RKO (cell line): ENCODE data around the gene SEMA3F.
A peak's percentile ranks its signal among the peaks of the same experiment; 100 is the strongest.
"Not testable (repeated sequence)": the region's sequence is repeated elsewhere in the genome, so short reads cannot be mapped to it uniquely, and the experiment has no call there.

Experiments used
- DNase-seq: peaks from one replicate; pipeline ENCODE4 v3.0.0-alpha.2; 2016; ENCODE audit warnings: low spot score

The SEMA3F gene

DNA sequence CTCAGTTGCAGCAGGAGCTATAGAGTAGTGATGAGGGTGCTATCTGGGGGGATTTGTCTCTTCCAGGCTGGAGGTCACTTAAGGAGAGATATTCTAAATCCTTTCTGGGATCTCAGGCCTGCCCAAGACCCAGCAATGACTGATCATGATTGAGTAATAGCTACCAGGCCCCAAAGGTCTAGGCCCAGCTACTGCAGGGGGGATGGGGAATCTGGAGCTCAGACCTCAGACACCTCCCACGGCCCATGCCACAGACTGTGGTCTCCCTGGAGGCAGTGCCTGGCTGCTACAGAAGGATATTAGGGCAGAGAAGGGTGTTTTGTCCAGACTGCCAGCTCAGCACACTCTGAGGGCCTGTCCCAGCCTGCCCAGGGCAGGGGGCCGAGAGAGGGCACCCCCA lies 56.8 kb downstream of the SEMA3F start:
- no peak for DNase-seq

DNA sequence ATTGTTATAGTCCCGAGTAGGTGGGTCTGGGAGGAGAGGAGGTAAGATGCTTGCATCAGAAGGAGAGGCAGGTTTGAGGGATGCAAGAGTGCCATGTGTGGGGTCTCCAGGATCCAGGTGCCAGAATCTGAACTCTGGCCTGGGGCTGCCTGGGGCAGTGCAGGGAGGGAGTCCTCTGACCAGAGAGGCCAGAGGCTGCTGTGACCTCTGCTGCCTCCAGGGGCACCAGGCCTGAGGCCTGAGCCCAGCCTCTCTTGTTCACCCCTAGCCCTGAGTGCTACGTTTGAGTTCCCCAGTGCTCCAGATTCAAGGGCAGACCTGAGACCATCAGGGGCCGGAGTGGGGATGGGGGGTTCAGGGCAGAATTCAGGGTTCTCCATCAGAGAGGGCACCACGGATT lies 57.4 kb downstream of the SEMA3F start:
- no peak for DNase-seq

DNA sequence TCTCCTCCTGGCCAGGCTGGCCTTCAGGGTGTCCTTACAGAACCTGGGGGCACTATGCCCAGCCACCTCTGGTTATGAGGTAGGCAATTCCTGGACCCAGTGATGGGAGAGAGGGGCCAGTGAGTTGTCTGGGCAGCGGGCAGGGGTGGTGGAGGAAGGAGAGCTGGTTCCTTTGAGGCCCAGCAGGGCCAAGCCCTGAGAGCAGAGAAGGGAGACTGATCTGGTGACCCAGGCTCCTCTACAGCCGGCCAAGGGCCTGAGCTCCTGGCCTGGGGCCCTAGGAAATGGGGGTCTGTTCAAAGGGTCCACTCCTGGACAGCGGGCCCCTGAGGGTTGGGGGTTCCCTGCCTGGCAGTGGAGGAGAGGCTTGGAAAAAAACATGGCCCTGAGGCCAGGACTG lies 57.8 kb downstream of the SEMA3F start:
- DNase-seq: no peak

DNA sequence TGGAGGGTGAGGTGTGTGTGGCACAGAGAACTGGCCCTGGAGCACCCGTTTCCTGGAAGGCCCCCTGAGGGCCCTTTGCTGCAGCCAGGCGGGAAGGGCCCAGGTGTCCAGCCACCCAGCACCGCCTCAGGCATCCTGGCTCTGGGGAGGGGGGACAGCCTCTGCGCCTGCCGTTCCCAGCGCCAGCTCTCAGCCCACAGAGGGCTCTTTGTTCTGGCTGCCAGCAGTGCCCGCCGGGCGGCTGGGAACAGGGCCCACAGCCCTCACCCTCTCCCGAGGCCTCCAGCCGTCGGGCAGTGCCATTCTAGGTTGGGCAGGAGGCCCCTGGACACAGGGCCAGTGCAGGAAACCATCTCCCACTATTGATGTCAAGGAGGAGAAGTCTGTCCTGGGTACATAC lies 58.2 kb downstream of the SEMA3F start:
- no peak for DNase-seq

DNA sequence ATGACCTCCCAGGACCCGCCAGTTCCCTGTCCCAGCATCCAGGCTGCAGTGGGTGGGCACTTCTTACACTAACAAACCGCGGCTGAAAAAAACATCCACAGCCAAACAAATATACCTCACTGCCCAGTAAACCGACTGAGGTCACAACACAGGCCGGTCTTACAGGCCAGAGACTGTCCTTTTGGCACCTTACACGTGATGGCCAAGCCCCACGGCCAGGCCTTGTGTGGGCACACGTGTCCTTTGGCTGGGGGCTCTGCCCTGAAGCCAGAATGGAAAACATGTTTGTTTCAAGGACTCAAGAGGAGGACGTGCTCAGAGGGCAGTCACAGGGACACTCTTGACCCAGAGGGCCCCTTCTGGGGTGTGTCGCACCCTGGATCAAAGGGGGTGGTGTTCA lies 59.7 kb downstream of the SEMA3F start:
- DNase-seq: no peak

DNA sequence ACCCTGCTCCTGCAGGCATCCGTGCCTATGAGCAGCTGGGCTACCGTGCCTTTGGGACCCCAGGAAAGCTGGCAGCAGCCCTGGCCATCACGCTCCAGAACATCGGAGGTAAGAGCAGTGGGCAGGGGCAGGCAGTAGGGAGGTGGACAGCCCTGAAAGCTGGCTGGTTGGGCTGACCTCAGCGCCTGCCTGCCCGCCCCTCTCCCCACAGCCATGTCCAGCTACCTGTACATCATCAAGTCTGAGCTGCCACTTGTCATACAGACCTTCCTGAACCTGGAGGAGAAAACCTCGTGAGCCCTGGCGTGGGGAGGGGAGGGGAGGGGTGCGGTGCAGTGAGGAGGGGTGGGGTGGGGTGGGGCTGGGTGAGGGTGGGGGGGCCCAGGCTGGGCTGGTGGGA lies 60.4 kb downstream of the SEMA3F start:
- no peak for DNase-seq

DNA sequence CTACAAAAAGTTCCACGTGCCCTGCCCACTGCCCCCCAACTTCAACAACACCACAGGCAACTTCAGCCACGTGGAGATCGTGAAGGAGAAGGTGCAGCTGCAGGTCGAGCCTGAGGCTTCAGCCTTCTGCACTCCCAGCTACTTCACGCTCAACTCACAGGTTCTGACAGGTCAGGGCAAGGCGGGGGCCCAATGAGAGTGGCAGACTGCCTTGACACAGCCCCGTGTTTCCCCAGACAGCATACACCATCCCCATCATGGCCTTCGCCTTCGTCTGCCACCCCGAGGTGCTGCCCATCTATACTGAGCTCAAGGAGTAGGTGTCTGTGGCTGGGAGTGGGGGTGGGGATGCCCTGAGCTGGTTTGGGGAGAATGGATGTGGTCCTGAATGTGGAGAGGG lies 62.6 kb downstream of the SEMA3F start:
- no peak for DNase-seq

DNA sequence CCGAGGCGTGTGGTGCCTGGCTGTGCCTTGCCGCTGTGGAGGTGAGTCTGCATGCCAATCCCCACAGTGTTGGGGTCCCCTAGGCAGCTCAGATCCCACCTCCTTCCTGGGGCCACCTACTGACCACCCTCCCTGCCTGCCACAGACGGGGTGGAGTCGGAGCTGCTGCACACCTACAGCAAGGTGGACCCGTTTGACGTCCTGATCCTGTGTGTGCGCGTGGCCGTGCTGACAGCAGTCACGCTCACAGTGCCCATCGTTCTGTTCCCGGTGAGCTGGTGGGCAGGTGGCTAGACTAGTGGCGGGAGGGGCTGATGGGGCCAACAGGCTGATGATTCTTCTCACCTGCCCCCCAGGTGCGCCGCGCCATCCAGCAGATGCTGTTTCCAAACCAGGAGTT lies 63.3 kb downstream of the SEMA3F start:
- DNase-seq: no peak

DNA sequence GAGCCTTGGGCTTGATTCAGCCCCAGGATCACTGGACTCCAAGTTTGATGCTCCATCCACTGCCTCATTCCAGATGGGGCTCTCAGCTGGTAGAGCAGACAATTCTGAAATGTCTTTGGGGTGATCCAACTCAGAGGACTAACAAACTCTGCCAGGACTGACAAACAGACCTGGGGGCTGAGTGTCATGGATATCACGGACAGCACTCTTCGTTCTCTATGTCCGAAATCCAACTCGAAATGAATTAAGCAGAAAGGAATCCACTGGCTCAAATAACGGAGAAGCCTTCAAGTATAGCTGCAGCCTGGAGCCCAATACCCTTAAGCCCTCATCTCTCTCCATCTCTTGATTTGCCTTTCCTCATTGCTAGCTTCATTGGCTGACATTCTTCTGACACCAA lies 64.2 kb downstream of the SEMA3F start:
- no peak for DNase-seq

DNA sequence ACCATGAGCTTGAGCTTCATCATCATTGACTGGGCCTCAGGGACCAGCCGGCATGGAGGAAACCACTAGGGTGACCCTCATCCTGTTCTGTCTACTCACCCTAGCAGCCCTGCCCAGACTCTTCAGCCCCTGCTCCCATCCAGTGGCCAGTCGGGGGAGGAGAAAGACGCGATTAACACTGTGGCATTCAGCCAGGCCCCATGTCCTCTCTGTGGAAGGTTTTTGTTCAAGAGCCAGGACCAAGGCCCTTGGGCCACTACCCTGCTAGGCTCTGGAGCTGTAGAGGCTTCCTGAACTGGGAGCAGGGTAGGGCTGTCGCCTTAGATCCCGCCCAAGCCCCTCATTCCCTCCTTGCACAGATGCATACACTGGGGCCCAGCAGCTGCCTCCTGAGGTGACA lies 65.0 kb downstream of the SEMA3F start:
- DNase-seq: no peak

DNA sequence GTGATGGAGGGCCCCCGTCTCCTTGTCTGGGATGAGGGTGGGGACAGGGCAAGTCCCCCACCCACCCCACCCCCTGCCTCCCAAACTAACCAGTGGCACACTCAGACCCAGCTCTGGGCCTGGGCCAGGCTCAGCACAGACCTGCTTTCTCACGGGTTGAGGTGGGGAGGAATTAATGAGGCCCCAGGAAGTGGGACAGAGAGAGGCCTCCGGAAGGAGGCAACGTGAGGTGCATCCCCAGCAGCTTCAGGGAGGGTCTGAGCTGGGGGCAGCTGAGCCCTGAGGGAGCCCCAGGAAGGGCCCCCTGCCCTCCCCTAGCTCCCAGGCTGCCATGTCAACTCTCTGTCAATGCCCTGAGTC lies 65.9 kb downstream of the SEMA3F start:
- DNase-seq: no peak

DNA sequence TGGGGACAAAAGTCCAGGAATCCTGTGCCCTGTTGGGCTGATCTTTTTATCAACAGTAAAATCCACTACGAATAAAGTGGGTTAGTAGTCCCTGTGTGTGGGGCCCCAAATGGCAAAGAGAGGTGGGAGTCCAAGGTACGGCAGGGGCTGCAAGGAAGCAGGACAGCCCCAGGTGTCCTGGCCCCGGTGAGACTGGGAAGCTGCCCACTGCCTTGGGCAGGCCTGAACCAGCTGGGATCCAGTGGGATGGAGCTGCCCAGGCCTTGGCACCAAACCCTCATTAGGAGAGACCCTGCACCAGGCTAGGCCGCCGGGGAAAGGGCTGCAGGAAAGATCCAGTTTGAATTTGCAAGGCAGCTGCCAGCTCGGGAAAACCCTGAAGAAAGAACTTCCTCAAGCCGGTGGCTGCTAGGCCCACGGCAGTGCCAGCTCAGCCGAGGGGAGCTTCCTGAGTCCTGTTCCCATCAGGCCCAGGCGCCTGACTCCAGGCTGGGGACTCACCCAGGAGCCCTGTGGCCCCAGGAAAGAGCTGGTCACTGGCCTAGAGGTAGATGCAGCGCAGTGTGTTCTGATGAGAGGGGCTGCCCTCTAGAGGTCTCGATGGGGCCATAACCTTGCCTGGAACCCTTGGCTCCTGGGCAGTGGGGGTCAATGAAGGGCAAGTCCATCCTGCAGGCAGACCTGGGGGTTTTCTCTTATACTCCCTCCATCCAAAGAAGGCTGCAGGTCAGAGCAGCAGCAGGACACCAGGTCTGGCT lies 66.5 kb downstream of the SEMA3F start:
- DNase-seq: no peak

DNA sequence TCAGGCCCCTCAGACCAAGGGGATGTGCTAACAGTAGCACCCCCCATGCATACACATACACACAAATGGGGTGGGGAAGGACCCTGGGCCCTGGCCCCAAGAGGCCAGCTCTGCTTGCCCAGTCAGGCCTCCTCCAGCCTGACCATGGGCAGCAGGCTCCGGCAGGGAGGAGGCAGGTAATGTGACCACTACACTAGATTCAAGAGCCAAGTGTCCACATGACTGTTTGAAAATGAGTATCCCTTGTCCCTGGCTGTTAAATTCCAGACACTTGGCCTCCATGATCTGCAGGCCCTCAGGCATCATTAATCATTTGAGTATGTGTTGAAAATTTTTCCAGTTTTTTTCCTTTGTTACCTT lies 67.0 kb downstream of the SEMA3F start:
- no peak for DNase-seq

DNA sequence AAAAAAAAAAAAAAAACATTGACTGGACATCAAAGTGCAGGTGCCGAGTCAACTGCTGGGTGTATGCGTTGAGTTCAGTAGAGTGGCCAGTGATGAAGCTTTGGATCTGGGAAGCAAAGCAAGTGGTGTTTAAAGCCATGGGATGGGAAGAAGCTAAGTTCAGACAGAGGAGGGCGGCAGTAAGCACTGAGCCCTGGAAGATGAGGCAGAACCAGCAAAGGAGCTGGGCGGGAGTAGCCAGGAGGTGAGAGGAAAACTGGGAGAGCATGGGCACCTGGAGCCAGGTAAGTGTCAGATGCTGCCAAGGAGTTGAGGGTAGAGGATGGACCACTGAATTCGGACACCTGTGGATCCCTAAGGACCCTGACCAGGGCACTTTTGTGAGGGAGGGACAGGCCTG lies 69.5 kb downstream of the SEMA3F start:
- DNase-seq: no peak

DNA sequence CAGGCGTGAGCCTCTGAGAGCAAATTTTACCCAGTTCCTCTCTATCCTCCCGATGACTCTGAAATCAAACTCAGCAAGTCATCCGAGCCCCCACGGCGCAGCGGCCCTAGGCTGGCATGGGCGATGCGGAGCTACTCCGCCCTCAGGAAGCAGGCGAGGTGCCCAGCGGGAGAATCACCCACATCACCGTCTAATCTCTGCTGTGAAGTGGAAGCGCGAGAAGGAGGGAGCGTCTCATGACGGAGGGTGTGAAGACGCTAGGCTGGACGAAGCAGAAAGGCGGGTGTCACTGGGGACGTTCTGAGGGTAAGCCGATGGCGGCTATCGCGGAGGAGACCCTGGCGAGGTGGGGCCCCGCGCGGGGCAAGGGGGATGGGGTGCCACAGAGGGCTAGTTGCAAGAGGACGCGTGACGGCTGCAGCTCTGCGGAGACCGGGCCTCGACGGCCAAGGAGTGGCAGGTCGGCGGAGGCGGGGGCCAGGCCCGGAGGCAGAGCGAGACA lies 71.8 kb downstream of the SEMA3F start:
- DNase-seq: no peak

DNA sequence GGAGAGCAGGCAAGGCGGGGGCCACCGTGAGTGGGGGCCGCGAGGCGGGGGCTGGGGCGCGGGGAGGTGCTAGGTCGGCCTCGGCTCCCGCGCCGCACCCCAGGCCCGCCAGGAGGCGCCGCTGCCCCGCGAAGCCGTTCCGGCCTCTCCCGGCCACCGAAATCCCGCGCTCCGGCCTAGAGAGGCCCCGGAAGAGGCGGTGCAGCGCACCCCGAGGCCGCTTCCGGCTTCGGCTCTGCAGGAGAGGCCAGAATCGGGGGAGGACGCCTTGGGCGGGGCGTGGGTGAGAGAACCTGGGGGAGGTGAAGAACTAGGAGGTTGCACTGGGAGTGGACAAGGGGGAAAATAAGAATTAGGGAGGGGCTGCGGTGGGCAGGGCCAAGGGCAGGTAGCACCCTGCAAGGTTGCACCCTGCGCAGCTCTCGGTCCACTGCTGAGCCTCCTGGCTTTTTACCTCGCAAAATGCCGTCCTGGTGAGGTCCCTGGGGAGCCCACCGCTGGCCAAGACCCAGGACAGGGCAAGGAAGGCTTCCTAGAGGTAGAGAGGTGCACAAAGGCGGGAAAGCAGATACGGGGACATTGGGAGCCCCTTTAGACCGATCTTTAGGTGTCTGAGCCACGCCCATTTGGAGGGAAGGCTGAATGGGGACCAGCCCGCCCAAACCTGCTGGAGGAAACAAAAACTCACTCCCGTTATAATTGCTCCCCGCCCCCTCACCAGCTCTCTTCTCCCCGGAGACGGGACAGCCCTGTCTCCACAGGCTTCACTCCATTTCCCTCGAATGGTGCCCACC lies 72.5 kb downstream of the SEMA3F start:
- peak; percentile 91 for DNase-seq

DNA sequence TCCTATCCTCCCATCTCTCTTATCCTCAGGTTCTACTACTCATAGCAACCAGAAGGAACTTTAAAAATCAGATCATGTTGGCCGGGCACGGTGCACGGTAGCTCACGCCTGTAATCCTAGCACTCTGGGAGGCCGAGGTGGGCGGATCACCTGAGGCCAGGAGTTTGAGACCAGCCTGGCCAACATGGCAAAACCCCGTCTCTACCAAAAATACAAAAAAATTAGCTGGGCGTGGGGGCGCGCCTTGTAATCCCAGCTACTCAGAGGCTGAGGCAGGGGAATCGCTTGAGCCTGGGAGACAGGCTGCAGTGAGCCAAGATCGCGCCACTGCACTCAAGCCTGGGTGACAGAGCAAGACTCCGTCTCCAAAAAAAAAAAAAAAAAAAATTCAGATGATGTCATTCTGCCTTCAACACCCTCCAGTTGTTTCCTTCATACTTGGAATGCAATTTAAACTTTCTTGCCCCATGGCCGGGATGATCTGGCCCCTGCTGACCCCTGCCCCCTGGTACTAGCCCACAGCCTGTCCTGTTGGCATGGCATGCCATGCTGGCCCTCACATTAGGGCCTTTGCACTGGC lies 73.2 kb downstream of the SEMA3F start:
- not testable (repeated sequence) for DNase-seq

DNA sequence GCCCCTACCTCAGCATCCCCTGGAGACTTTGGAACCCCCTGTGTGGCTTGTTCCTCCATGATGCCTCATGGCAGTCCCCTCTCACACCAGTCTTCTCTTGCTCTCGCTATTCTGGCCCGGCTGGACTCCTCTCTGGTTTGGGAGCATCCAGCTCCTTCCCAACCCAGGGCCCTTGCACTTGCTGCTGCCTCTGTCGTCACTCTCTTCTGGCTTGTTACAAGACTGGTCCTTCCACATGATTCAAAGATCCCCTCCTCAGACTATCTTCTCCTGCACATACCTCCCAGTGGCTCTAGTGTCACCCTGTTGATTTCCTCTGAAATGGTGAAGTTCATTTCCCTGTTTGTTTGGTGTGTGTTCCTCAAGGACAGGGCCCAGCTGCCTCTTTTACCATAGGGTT lies 74.4 kb downstream of the SEMA3F start:
- DNase-seq: no peak

DNA sequence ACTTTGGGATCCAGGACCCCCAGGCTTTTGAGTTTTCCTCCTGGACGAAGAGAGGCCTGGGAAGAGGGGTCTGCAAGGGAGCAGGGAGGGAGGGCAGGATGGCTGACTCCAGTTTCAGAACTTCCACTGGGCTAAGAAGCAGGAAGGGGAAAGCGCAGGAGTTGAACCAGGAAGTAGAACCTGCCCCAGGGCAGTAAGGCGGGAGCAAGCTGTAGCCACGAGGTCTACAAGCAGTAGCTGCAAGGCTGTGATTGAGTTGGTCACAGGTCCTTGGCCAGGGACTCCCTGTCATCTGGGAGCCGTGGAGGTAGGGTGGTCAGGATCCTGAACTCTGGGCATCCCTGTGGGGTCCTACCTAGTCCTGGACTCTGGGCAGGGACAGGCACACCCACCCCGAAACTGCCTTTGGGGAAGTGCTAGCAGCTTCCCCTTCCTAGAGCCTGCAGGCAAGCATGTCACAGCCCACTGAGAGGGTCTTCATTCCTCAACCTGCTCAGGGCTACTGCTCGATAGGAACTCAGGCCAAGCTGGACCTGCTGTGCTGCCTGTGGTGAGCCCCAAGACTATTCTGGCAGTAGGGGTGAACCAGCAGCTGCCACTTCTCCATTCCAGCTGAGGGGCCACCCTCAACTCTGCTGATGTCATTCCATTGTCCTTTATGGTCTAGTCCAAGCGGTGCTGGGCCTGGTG lies 75.1 kb downstream of the SEMA3F start:
- DNase-seq: no peak

DNA sequence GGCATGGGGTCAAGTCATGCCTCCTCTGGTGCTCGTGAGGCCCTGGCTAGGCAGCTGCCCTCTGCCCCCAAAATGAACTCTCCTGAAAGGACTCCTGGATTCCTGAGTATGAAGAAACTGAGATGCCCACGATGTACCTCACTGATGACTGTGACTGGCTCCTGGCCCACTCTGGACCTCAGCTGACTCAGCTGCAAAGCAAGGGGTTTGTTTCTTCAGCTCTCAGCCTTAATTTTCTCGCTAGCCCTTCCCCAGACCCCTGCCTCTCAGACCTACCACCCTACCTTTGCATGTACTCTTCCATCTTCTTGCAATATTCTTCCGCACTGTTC lies 75.6 kb downstream of the SEMA3F start:
- peak; percentile 30 for DNase-seq

DNA sequence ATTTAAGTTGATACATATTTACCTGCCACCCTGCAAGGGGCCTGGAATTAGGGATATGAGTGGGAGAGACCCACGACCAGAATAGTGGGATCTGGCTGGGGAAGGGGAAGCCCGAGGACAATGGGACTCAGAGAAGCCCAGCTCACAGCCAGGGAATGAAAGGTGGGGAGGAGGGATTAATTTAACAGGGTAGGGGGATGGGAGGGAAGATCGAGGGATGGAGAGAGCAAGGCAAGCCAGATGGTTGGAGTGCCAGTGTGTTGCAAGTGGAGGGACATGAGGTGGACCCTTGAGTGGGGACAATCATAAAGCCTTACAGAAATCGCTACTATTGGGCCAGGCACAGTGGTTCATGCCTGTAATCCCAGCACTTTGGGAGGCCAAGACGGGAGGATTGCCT lies 76.5 kb downstream of the SEMA3F start:
- DNase-seq: no peak

DNA sequence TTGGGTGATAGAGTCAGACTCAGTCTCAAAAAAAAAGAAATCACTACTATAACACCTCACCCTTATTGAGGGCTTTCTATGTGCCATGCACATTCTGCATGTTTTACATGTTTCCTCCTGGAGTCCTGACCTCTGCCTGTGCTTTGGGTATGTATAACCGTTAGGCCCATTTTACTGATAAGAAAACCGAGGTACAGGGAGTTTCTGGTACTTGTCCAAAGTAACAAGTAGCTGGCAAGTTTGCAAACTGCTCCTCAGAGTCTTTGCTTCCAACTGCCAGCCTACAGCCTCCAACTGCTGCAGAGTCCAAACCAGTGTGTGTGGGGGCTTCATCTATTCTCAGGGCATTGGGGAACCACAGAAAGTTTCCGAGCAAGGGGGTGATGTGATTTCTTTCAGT lies 77.2 kb downstream of the SEMA3F start:
- DNase-seq: no peak

DNA sequence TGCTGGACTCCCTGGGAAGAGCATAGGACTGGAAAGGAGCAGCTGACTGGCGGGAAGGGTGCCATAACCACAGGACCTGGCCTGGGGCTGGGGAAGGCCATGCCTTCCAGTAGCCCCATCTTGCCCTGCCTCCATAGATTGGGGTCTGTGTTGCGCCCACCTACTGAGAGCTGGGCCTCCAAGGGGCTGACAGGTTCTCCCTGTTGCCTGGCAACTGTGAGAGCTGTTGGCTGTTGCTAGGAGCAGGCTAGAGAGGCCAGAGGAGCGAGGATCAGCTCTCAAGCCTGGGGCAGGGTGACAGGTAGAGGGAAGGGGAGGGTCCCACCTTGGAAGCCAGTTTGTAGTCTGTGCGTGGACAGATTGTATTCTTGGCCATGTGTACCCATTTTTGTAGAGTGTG lies 78.1 kb downstream of the SEMA3F start:
- no peak for DNase-seq
